AG04449 (cell line): Measurements from ENCODE around the gene RTTN.

Experiments used
- CTCF ChIA-PET: fragments of 350-600 bp; formaldehyde crosslinking; extraction: SDS; loops from one replicate; lab custom pipeline; 2021; ENCODE audit warnings: antibody characterized with exemption; lab: Yijun Ruan, JAX
- POLR2A ChIA-PET: fragments of 400-600, 350-600 bp; formaldehyde crosslinking; extraction: SDS; loops from one replicate; lab custom pipeline; 2020; ENCODE audit warnings: antibody characterized with exemption, inconsistent platforms; lab: Yijun Ruan, JAX
- DNase-seq: peaks from one replicate; pipeline ENCODE4 v3.0.0-alpha.2; 2010; ENCODE audit warnings: low read depth, low spot score
- H3K4me3 ChIP-seq: 2 replicates; pipeline ENCODE4 v1.5.1; 2011; ENCODE audit warnings: low read depth, mild to moderate bottlenecking, control low read depth, low read length
- TF ChIP-seq, protein P1 (sequence below): IDR thresholded peaks from one replicate; pipeline ENCODE4 v1.5.1; 2011; ENCODE audit warnings: mild to moderate bottlenecking, moderate library complexity, low read length, control low read depth, inconsistent platforms; ENCODE audit not compliant: insufficient read depth; ENCODE audit errors: missing control alignments

RTTN gene

DNA sequence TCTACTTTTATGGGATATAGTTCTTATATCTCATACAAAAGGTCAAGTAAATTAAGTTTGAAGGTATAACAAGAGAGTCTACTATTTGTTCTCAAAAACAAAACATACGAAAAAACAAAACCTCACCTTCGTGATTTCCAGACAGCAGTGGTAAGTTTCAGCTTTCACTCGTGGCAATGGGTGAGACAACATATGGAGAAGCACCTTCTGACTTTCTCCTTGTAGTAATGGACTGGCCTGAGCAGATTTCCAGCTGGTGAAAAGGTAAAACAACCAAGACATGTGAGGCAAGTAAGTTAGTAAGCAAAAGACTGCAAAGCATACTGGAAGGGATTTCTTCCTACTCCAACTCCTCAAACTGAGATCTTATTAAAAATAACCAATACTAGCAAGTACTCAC lies 39.6 kb downstream of the RTTN start:
- DNase-seq: no peak
- H3K4me3 ChIP-seq: no peak overlapping the region
- TF ChIP-seq, protein P1, sequence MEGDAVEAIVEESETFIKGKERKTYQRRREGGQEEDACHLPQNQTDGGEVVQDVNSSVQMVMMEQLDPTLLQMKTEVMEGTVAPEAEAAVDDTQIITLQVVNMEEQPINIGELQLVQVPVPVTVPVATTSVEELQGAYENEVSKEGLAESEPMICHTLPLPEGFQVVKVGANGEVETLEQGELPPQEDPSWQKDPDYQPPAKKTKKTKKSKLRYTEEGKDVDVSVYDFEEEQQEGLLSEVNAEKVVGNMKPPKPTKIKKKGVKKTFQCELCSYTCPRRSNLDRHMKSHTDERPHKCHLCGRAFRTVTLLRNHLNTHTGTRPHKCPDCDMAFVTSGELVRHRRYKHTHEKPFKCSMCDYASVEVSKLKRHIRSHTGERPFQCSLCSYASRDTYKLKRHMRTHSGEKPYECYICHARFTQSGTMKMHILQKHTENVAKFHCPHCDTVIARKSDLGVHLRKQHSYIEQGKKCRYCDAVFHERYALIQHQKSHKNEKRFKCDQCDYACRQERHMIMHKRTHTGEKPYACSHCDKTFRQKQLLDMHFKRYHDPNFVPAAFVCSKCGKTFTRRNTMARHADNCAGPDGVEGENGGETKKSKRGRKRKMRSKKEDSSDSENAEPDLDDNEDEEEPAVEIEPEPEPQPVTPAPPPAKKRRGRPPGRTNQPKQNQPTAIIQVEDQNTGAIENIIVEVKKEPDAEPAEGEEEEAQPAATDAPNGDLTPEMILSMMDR: no peak
- ChIA-PET POLR2A (no interaction called here), CTCF (interaction anchor here (1.5 to 4.0 kb wide), 4 partner anchors 29 to 288 kb away, joined by 6 to 34 read pairs (median 12); no protein-coding TSS in a partner anchor)

DNA sequence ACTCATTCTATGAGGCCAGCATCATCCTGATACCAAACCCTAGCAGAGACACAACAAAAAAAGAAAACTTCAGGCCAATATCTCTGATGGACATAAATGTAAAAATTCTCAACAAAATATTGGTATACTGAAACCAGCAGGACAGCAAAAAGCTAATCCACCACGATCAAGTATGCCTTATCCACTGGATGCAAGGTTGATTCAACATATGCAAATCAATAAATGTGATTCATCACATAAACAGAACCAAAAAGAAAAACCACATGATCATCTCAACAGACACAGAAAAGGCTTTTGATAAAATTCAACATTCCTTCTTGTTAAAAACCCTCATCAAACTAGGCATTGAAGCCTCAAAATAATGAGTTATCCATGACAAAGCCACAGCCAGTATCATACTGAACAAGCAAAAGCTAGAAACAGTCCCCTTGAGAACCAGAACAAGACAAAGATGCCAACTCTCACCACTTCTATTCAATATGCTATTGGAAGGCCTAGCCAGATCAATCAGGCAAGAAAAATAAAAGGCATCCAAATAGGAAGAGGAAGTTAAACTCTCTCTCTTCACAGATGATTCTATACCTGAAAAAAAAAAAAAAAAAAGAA lies 45.3 kb downstream of the RTTN start:
- DNase-seq: no peak
- POLR2A ChIA-PET: no interaction called here
- H3K4me3 ChIP-seq: no peak overlapping the region
- CTCF ChIA-PET: interaction anchor here (1.2 to 1.8 kb wide), 3 partner anchors 11 to 291 kb away, joined by 4 to 6 read pairs (median 5); no protein-coding TSS in a partner anchor
- TF ChIP-seq, protein P1: no peak

DNA sequence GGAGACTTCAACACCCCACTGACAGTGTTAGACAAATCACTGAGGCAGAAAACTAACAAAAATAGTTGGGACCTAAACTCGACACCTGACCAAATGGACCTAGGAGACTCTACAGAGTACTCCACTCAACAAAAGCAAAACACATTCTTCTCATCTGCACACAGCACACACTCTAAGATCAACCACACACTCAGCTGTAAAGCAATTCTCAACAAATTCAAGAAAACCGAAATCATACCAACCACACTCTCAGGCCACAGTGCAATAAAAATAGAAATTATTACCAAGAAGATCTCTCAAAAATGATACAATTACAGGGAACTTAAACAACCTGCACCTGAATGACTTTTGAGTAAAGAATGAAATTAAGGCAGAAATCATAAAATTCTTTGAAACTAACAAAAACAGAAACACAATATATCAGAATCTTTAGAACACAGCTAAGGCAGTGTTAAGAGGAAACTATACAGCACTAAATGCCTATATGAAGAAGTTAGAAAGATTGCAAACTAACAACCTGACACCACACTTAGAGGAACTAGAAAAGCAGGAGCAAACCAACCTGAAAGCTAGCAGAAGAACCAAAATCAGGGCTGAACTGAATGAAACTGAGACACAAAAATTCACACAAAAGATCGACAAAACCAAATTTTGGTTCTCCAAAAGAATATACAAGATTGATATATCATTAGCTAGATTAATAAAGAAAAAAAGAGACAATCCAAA lies 46.3 kb downstream of the RTTN start:
- TF ChIP-seq, protein P1: no peak
- ChIA-PET CTCF (interaction anchor here (1.2 to 1.3 kb wide), 3 partner anchors 13 to 295 kb away, joined by 4 to 6 read pairs (median 4); no protein-coding TSS in a partner anchor), POLR2A (no interaction called here)
- no peak for DNase-seq
- H3K4me3 ChIP-seq: no peak overlapping the region

DNA sequence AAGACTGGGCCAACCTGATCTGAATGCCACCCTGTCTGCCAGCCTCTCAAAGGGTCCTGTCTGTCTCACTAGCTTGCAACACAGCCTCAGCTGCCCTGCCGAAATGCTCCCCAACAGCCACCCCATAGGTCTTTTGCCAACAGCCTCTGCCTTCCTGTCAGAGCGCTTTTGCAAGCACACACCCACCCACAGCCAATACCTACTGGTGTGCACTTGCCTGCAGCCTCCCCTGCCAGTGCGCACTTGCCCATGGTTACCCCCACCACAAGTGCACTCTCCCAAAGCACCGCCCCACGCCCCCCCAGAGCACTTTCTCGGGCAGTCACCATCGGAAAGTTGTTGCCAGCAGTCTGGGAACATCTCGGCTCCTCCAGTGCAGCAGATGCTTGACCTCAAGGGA lies 48.6 kb downstream of the RTTN start:
- no peak overlapping the region for H3K4me3 ChIP-seq
- no peak for DNase-seq
- ChIA-PET CTCF (interaction anchor here (1.1 to 2.5 kb wide), 3 partner anchors 15 to 298 kb away, joined by 5 to 8 read pairs (median 6); no protein-coding TSS in a partner anchor), POLR2A (no interaction called here)
- TF ChIP-seq, protein P1: no peak

DNA sequence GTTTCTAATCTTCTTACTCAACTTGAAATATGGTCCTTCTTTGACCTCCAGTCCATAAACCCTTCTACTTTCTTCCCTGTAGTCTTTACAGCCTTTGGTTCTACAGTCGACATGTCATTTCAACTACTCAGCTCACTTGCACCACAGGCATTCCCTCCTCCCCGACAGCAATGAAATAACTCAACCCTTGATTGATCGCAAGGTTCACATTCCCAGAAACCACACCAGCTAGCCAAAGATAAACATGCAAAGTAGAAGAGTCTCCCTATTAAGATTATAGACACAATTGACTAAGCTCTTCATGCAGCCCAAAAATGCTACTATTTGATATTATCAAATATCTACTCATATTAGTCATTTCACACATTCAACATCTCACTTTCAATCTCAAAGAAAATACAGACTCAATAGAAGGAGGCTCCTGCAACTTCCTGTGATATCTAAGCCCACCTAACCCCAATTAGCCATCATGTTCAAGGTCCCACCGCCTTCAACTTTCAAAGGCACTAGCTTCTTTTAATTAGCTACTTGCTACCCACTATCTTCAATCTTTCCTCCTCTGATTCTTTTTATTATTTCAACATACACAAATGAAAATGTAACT lies 50.8 kb downstream of the RTTN start:
- ChIA-PET POLR2A (interaction anchor here (1.2 to 1.6 kb wide), 2 partner anchors 22 to 268 kb away, joined by 3 to 9 read pairs; no protein-coding TSS in a partner anchor), CTCF (interaction anchor here (0.7 to 2.5 kb wide), 6 partner anchors 15 to 337 kb away, joined by 3 to 8 read pairs (median 4); no protein-coding TSS in a partner anchor)
- H3K4me3 ChIP-seq: no peak overlapping the region
- TF ChIP-seq, protein P1: no peak
- peak; percentile 92 for DNase-seq

DNA sequence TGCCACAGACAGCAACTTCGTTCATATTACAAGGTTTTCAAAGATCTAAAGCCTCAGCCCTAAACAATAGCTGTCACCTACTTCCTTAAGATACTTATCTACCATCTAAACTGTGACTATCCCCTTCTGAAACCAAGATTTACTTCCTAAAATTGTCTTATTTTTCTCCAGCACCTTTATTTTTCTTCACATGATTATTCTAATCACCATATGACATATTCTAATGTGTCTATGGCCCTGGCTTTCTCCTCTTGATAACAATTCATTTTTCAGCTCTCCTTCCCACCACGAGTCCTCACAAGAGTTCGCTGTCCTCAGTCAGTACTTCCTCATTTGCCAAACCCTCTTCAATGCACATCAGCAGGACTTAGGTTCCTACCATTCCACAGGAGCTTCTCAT lies 53.9 kb downstream of the RTTN start:
- TF ChIP-seq, protein P1: no peak
- DNase-seq: no peak
- no peak overlapping the region for H3K4me3 ChIP-seq
- POLR2A ChIA-PET: no interaction called here
- CTCF ChIA-PET: interaction anchor here (0.5 to 2.3 kb wide), 6 partner anchors 20 to 308 kb away, joined by 3 to 13 read pairs (median 4); no protein-coding TSS in a partner anchor
